Spinal cord (tissue), 10 donors: ENCODE measurements around the gene FNIP2. TPM values are rescaled to one million over a fixed set of nuclear protein-coding genes. Genes with fewer than 3 reads are reported as not detected.

ENCODE experiments used
- DNase-seq, 6 donors: peaks; one replicate each; pipeline versions ENCODE4 v3.0.0 to v3.0.0-alpha.2; 2013 to 2015; ENCODE audit warnings: low spot score in 6 of 6, low read depth in 4 of 6
- H3K27ac ChIP-seq: one replicate; pipeline ENCODE4 v1.5.1; 2013; ENCODE audit warnings: low read depth, low read length, control low read depth
- H3K27me3 ChIP-seq: one replicate; pipeline ENCODE4 v1.6.1; 2013; ENCODE audit warnings: low read length; ENCODE audit not compliant: control insufficient read depth, insufficient read depth
- H3K36me3 ChIP-seq: one replicate; pipeline ENCODE4 v1.6.1; 2013; ENCODE audit warnings: low read length; ENCODE audit not compliant: control insufficient read depth, insufficient read depth
- H3K4me1 ChIP-seq: one replicate; pipeline ENCODE4 v1.6.1; 2013; ENCODE audit warnings: low read length; ENCODE audit not compliant: control insufficient read depth, insufficient read depth
- H3K4me3 ChIP-seq: one replicate; pipeline ENCODE4 v1.5.1; 2013; ENCODE audit warnings: low read depth, low read length, control low read depth
- H3K9me3 ChIP-seq: one replicate; pipeline ENCODE4 v1.6.1; 2013; ENCODE audit warnings: low read length; ENCODE audit not compliant: control insufficient read depth, insufficient read depth
- WGBS: methylation state at CpG from one replicate; pipeline ENCODE4 v1.1.5; 2013; ENCODE audit warnings: missing lambda C conversion rate; ENCODE audit not compliant: insufficient coverage; 5-methylcytosine and 5-hydroxymethylcytosine counted together
- polyA plus RNA-seq, 2 donors: library from polyadenylated mRNA; unstranded; fragments of 120-200 nt; gene quantifications; one replicate each; pipeline ENCODE4 v1.2.1, GENCODE V29; 2013; ENCODE audit not compliant: insufficient read length in 2 of 2
- total RNA-seq, 2 donors: library from RNA; depleted of rRNA in 1 of 2; stranded (reverse); fragments of 120-200 nt in 1 of 2; fragments of >200 nt in 1 of 2; gene quantifications; one replicate each; pipeline versions ENCODE4 v1.2.3 to v1.2.4, GENCODE V29; 2013 to 2014
- donor health status: healthy.

FNIP2 gene
- total and polyA plus RNA-seq, 4 donors, result 19.4 to 59.2 (median 28.7) TPM

DNA sequence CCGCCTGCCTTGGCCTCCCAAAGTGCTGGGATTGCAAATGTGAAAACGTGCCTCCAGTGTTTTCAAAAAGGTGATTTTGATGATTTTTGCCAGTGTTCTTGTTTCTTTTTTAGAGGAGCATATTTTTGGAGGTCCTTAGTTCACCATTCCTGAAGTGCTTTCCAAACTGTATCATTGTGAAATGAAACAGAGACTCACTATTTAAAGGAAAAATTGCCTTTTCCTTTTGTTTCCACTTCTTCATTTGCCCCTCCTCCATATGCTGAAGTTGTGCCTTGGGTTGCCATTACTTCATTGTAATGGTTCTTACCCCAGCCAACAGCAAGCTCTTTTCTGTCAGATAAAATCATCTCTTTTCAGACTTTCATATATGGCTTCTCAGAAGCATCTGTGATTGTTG, 164.4 kb downstream of the FNIP2 start:
- WGBS, result 85% methylated on average over 2 of the region's 2 CpGs
- H3K4me3 ChIP-seq, result no peak overlapping the region

DNA sequence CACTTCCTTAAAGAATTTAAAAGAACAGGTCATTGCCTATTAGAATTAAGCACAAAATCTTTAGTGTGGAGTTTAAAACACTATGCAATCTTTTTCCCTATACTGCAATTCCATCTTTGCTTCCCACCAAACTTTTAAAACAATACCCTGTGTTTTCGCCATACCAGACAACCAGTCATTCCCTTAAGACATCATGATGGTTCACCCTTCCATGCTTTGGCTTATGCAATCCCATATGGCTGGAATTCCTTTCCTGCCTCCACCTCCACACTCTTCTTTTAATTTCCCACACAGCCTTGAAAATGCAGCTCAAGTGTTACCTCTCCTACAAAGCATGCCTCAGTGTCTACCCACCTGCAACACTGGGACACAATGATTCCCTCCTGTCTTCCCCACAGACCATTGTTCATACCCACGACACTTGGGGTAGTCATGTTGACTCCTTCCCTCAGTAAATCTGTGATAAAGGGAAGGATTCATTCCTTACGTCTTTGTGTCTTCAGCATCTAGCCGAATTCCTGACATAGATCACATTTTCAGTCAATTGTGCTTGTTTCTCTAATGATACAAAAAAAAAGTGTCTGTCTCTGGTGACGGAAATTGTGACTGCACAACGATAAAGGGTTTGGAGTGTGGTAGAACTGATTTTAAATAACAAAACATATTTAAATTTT, 166.3 kb downstream of the FNIP2 start:
- H3K27me3 ChIP-seq, result no peaks in the 10 kb centered on the region
- H3K4me3 ChIP-seq, result no peak overlapping the region
- no peak overlapping the region for H3K27ac ChIP-seq
- no peaks in the 10 kb centered on the region for H3K9me3 ChIP-seq
- no peak for DNase-seq
- 96% methylated on average over 1 of the region's 6 CpGs for WGBS
- no peaks in the 10 kb centered on the region for H3K36me3 ChIP-seq
- no peaks in the 10 kb centered on the region for H3K4me1 ChIP-seq

More for the DNA sequence above, 164.4 kb downstream of the FNIP2 start:
- H3K27me3 ChIP-seq, result no peaks in the 10 kb centered on the region
- no peaks in the 10 kb centered on the region for H3K36me3 ChIP-seq
- H3K27ac ChIP-seq, result no peak overlapping the region
- no peak for DNase-seq
- no peaks in the 10 kb centered on the region for H3K4me1 ChIP-seq
- peaks cover 1% of the 10 kb centered on the region for H3K9me3 ChIP-seq

DNA sequence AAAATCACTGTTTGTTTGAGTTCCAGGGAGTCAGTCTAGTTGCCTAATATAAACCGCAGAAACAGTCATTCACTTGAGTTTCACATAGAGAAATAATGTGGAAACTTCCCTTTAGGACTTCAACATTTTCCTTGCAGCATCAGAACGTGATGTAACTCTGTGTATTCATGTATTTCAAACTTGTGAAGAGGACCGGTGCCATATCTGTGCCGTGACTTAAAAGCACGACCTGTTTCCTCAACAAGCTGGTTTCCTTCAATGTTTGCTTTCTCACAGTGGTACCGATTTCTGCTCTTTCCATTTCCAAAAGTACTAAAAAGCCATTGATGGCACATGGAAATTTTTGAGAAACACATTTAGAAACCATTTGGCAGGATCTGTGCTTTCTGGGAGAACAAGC, 167.4 kb downstream of the FNIP2 start:
- no peaks in the 10 kb centered on the region for H3K36me3 ChIP-seq
- DNase-seq, result peak in 1 of 6 donors; percentile 49
- no peaks in the 10 kb centered on the region for H3K9me3 ChIP-seq
- H3K27me3 ChIP-seq, result no peaks in the 10 kb centered on the region
- no peak overlapping the region for H3K4me3 ChIP-seq
- H3K4me1 ChIP-seq, result no peaks in the 10 kb centered on the region
- no peak overlapping the region for H3K27ac ChIP-seq
- WGBS, result 88% methylated on average over 5 of the region's 6 CpGs

DNA sequence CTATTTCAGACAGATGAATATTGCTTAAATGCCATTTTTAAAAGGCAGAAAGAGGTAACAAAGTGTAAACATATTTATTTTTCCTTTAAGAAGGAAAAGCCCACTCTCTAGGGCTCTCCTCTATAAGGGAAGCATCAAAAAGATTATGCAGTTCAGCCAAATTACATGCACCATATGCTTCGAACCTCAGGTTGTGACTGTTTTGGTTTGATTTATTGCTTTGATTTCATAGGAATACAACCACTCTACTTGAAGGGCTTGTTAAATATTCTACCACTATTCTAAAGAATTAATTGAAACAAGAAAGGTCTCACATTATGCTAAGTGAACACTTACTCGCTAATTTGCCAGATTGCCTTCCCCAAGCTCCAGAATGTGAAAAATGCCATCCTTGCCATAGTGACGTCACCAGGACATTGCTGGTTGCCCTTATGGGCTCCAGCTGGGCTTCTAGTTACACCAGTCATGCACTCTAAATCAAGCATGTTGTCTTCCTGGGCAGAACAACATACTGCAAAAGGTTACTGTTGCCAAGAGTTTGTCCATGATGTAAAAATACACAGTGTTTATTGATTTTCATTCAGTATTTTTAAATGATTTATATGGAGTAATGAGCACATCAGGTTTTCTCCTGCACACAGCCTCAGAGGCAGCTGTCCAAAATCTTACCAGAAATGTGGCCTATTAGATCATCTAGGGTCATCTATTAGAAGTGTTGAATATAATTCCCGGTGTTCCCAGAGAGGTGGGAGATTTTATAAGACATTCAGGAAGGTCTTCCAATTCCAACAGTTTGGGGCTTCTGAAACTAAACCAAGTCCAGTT, 169.6 kb downstream of the FNIP2 start:
- no peak overlapping the region for H3K4me3 ChIP-seq
- no peaks in the 10 kb centered on the region for H3K9me3 ChIP-seq
- H3K27ac ChIP-seq, result no peak overlapping the region
- peak in 2 of 6 donors; percentile 55 to 91 for DNase-seq
- no peaks in the 10 kb centered on the region for H3K36me3 ChIP-seq
- H3K4me1 ChIP-seq, result no peaks in the 10 kb centered on the region
- WGBS, result 61% methylated on average over 2 of the region's 4 CpGs
- no peaks in the 10 kb centered on the region for H3K27me3 ChIP-seq

DNA sequence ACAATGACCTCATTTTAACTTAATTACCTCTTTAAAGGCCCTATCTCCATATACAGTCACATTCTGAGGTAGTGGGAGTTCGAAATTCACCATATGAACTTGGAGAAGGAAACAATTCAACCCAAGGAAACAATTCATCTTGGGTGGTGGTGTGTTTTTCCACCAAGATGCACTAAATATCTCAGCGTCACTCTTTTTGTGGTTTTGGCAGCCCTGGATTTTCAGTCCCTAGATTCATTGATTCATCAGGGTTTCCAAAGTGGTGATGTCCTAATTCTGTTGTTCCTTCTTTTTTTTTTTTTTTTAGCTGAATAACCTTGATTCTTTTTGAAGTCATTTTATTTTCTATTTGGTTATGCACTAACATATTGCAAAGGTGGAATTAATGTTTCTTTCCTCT, 171.4 kb downstream of the FNIP2 start:
- Histone ChIP-seq H3K27ac (no peak overlapping the region), H3K36me3 (no peaks in the 10 kb centered on the region), H3K9me3 (no peaks in the 10 kb centered on the region), H3K27me3 (no peaks in the 10 kb centered on the region), H3K4me3 (no peak overlapping the region), H3K4me1 (no peaks in the 10 kb centered on the region)
- no peak for DNase-seq
- no CpG with 5 or more reads among the region's 2 CpGs for WGBS

DNA sequence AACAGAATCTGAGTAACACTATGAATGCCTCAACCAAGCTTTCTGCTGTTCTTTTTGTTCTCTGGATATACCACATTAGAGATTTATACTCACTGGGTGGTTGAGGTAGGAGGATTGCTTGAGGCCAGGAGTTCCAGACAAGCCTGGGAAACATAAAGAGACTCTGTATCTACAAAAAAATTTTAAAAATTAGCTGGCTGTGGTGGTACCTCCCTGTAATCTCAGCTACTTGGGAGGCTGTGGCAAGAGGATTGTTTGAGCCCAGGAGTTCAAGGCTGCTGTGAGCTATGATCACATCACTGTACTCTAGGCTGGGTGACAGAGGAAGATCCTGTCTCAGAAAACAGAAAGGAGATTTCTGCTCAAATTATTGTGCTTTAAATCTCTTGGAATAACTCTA, 172.5 kb downstream of the FNIP2 start:
- H3K36me3 ChIP-seq, result no peaks in the 10 kb centered on the region
- H3K27me3 ChIP-seq, result no peaks in the 10 kb centered on the region
- no peak overlapping the region for H3K27ac ChIP-seq
- H3K4me3 ChIP-seq, result no peak overlapping the region
- H3K4me1 ChIP-seq, result no peaks in the 10 kb centered on the region
- H3K9me3 ChIP-seq, result no peaks in the 10 kb centered on the region
- no peak for DNase-seq

DNA sequence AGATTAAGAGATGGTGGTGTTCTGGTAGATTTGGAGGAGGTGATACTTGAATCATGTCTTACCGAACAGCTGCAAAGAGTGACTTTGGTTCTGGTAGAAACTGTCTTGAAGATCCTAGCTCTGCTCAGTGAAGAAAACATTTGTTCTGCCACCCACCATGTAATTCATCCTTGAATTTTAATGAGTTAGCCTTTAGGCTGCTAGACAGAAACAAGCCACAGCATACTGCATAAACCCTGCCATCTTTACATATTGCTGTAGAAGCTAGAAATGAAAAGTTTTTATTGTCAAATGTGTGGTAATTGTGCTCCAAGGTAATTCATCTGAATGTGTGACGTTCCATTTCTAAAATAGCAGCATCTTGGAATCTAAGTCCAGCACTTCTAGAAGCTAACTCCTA, 173.1 kb downstream of the FNIP2 start:
- no peaks in the 10 kb centered on the region for H3K27me3 ChIP-seq
- H3K9me3 ChIP-seq, result no peaks in the 10 kb centered on the region
- no peak overlapping the region for H3K4me3 ChIP-seq
- no peaks in the 10 kb centered on the region for H3K4me1 ChIP-seq
- 100% methylated on average over 1 of the region's 2 CpGs for WGBS
- H3K27ac ChIP-seq, result no peak overlapping the region
- no peaks in the 10 kb centered on the region for H3K36me3 ChIP-seq
- no peak for DNase-seq

DNA sequence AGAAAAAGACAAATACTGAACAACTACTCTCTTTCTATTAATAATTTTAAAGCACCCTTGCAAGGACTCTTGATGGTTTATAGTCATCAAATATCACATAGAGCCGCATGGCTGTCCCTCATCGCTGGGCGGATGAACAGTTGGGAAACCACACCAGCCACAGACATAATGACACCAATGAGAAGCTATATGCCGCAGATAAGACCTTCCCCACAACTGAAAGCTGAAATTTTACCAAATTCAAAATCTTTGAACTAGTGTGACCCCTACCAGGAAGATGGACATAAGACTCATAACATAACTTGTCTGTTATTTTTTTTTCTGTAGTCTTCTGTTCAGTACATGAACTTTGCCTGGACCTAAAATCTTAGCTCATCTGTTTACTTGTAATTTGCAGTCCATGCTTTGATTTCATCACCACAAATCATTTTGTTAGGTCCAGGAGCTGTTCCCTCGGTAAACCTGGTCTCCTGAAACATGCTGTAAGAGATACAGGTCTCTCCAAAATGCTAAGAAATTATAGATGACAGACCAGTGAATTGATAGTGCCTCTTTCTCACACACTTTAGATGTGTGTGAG, 176.8 kb downstream of the FNIP2 start:
- Histone ChIP-seq H3K27me3 (no peaks in the 10 kb centered on the region), H3K36me3 (no peaks in the 10 kb centered on the region), H3K4me1 (no peaks in the 10 kb centered on the region), H3K9me3 (no peaks in the 10 kb centered on the region), H3K4me3 (no peak overlapping the region), H3K27ac (no peak overlapping the region)
- 94% methylated on average over 3 of the region's 5 CpGs for WGBS
- no peak for DNase-seq

DNA sequence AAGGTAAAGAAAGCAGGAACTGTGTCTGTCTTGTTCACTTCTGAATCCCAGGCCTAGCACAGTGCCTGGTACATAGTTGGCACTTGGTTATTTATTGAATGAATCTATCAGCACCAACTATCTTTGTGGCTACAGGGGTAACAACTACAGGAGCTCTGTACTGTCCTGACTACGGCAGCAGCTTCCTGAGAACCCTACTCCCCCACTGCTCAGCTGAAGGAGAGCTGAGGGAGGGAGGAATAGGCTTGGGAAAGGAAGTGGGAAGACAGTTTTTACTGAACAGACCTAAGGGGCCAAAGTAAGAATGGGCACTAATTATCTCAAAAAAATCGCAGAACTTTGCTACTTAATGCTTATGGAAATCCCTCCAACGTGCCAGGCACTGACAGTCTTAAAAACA, 178.0 kb downstream of the FNIP2 start:
- Histone ChIP-seq H3K4me3 (no peak overlapping the region), H3K27ac (no peak overlapping the region), H3K27me3 (no peaks in the 10 kb centered on the region), H3K36me3 (no peaks in the 10 kb centered on the region), H3K9me3 (no peaks in the 10 kb centered on the region), H3K4me1 (no peaks in the 10 kb centered on the region)
- DNase-seq, result no peak
- WGBS, result no CpG with 5 or more reads among the region's 3 CpGs

DNA sequence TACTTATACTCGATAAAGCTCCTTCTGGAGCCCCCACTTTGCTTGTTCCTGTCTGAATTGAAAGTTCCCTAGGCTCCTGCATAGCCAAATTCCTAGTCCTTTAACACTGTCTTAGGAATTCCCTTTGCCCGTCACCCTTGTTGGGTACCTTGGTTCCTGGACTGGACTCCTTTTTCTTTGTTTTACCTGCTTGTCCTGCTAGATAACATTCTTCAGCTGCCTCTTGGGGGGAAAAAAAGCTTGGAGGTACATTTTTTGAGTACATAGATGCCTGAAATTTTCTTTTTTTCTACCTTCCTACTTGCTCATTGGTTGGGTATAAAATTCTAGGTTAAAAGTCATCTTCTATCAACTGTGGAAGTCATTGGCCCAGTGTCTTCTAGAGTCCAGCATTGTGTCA, 179.2 kb downstream of the FNIP2 start:
- no peaks in the 10 kb centered on the region for H3K27me3 ChIP-seq
- H3K36me3 ChIP-seq, result no peaks in the 10 kb centered on the region
- no peak overlapping the region for H3K27ac ChIP-seq
- 100% methylated on average over 1 of the region's 2 CpGs for WGBS
- DNase-seq, result no peak
- no peaks in the 10 kb centered on the region for H3K4me1 ChIP-seq
- H3K4me3 ChIP-seq, result no peak overlapping the region
- H3K9me3 ChIP-seq, result no peaks in the 10 kb centered on the region
